Measurements from ENCODE around the gene LMO7. TPM values are rescaled to one million over a fixed set of nuclear protein-coding genes. Genes with fewer than 3 reads are reported as not detected.

LMO7 gene
- total and polyA plus RNA-seq, 2 donors from 2014 or later, result 44.0 to 138 TPM

- no peak overlapping the region for H3K4me3 ChIP-seq (ENCODE audit: low read length in 3 of 3)
- H3K36me3 ChIP-seq (ENCODE audit: control insufficient read depth in 2 of 3, insufficient read depth in 3 of 3, low read length in 3 of 3), result peaks cover 0 to 9% (median 0%) of the 10 kb centered on the region in 3 donors
- TF ChIP-seq CTCF (IDR thresholded peaks at IDR 0.05; ENCODE audit: borderline replicate concordance, extremely low read depth, insufficient read depth), result no peak
- intact Hi-C loops (cut with DNase I), result no loop called here
- no peaks in the 10 kb centered on the region for H3K9me3 ChIP-seq (ENCODE audit: control insufficient read depth in 2 of 3, insufficient read depth in 1 of 3, low read length in 3 of 3)
- H3K9ac ChIP-seq (ENCODE audit: low read length in 3 of 3), result no peak overlapping the region
- H3K27me3 ChIP-seq (ENCODE audit: control insufficient read depth, insufficient read depth, low read length), result no peaks in the 10 kb centered on the region
- H3K4me1 ChIP-seq (ENCODE audit: control insufficient read depth in 2 of 3, insufficient read depth in 2 of 3, low read depth in 1 of 3, low read length in 3 of 3), result peaks cover 2 to 49% (median 7%) of the 10 kb centered on the region in 3 donors
- no peak overlapping the region for H3K27ac ChIP-seq (ENCODE audit: low read depth in 2 of 2, low read length in 2 of 2)
- FAIRE-seq, result no peak
- no peak for DNase-seq
Observed at GRCh38 chr13:75795274-75795673, 159.1 kb downstream of the LMO7 start.

- Histone ChIP-seq H3K4me1 (ENCODE audit: control insufficient read depth in 2 of 3, insufficient read depth in 2 of 3, low read depth in 1 of 3, low read length in 3 of 3) (peaks cover 2 to 39% (median 6%) of the 10 kb centered on the region in 3 donors), H3K36me3 (ENCODE audit: control insufficient read depth in 2 of 3, insufficient read depth in 3 of 3, low read length in 3 of 3) (peaks cover 0 to 9% (median 0%) of the 10 kb centered on the region in 3 donors), H3K27ac (ENCODE audit: low read depth in 2 of 2, low read length in 2 of 2) (no peak overlapping the region), H3K4me3 (ENCODE audit: low read length in 3 of 3) (no peak overlapping the region), H3K27me3 (ENCODE audit: control insufficient read depth, insufficient read depth, low read length) (no peaks in the 10 kb centered on the region), H3K9me3 (ENCODE audit: control insufficient read depth in 2 of 3, insufficient read depth in 1 of 3, low read length in 3 of 3) (no peaks in the 10 kb centered on the region), H3K9ac (ENCODE audit: low read length in 3 of 3) (no peak overlapping the region)
- intact Hi-C loops (cut with DNase I), result no loop called here
- no peak for TF ChIP-seq CTCF (IDR thresholded peaks at IDR 0.05; ENCODE audit: borderline replicate concordance, extremely low read depth, insufficient read depth)
- DNase-seq, result no peak
- no peak for FAIRE-seq
Observed at GRCh38 chr13:75796825-75797224, 160.7 kb downstream of the LMO7 start.

- Histone ChIP-seq H3K4me1 (ENCODE audit: control insufficient read depth in 2 of 3, insufficient read depth in 2 of 3, low read depth in 1 of 3, low read length in 3 of 3) (peaks cover 2 to 35% (median 2%) of the 10 kb centered on the region in 3 donors), H3K9me3 (ENCODE audit: control insufficient read depth in 2 of 3, insufficient read depth in 1 of 3, low read length in 3 of 3) (no peaks in the 10 kb centered on the region), H3K9ac (ENCODE audit: low read length in 3 of 3) (no peak overlapping the region), H3K4me3 (ENCODE audit: low read length in 3 of 3) (no peak overlapping the region), H3K27me3 (ENCODE audit: control insufficient read depth, insufficient read depth, low read length) (no peaks in the 10 kb centered on the region), H3K36me3 (ENCODE audit: control insufficient read depth in 2 of 3, insufficient read depth in 3 of 3, low read length in 3 of 3) (peaks cover 0 to 9% (median 0%) of the 10 kb centered on the region in 3 donors), H3K27ac (ENCODE audit: low read depth in 2 of 2, low read length in 2 of 2) (no peak overlapping the region)
- DNase-seq (no peak), FAIRE-seq (no peak)
- no peak for TF ChIP-seq CTCF (IDR thresholded peaks at IDR 0.05; ENCODE audit: borderline replicate concordance, extremely low read depth, insufficient read depth)
- intact Hi-C loops (cut with DNase I), result no loop called here
Observed at GRCh38 chr13:75797239-75797638, 161.1 kb downstream of the LMO7 start.

- Histone ChIP-seq H3K4me3 (ENCODE audit: low read length in 3 of 3) (no peak overlapping the region), H3K27me3 (ENCODE audit: control insufficient read depth, insufficient read depth, low read length) (no peaks in the 10 kb centered on the region), H3K27ac (ENCODE audit: low read depth in 2 of 2, low read length in 2 of 2) (no peak overlapping the region), H3K4me1 (ENCODE audit: control insufficient read depth in 2 of 3, insufficient read depth in 2 of 3, low read depth in 1 of 3, low read length in 3 of 3) (peaks cover 0 to 31% (median 1%) of the 10 kb centered on the region in 3 donors), H3K36me3 (ENCODE audit: control insufficient read depth in 2 of 3, insufficient read depth in 3 of 3, low read length in 3 of 3) (peaks cover 0 to 9% (median 0%) of the 10 kb centered on the region in 3 donors), H3K9ac (ENCODE audit: low read length in 3 of 3) (no peak overlapping the region), H3K9me3 (ENCODE audit: control insufficient read depth in 2 of 3, insufficient read depth in 1 of 3, low read length in 3 of 3) (no peaks in the 10 kb centered on the region)
- no peak for DNase-seq
- no peak for TF ChIP-seq CTCF (IDR thresholded peaks at IDR 0.05; ENCODE audit: borderline replicate concordance, extremely low read depth, insufficient read depth)
- intact Hi-C loops (cut with DNase I), result no loop called here
- FAIRE-seq, result no peak
Observed at GRCh38 chr13:75797719-75798118, 161.6 kb downstream of the LMO7 start.
